ENCODE results near the gene CYFIP2.
"Not testable (repeated sequence)": the region's sequence is repeated elsewhere in the genome, so short reads cannot be mapped to it uniquely, and the experiment has no call there.

Gene CYFIP2

GRCh38 chr5:157265714-157266285 lies at the start of gene CYFIP2:
CYFIP2 (plus strand) TSS chr5:157266123; CDS start chr5:157285362, 19,239 bp downstream.
- peak; percentile 79 for DNase-seq (ENCODE audit: low read depth)

- DNase-seq (ENCODE audit: low read depth): no peak
Measured at GRCh38 chr5:157216391-157217142, 49.4 kb upstream of the CYFIP2 start.

- no peak for DNase-seq (ENCODE audit: low read depth)
Measured at GRCh38 chr5:157217289-157218024, 48.5 kb upstream of the CYFIP2 start.

- DNase-seq (ENCODE audit: low read depth): no peak
Measured at GRCh38 chr5:157219491-157220271, 46.2 kb upstream of the CYFIP2 start.

- no peak for DNase-seq (ENCODE audit: low read depth)
Measured at GRCh38 chr5:157221959-157222358, 44.0 kb upstream of the CYFIP2 start.

GRCh38 chr5:157222506-157223230 lies 43.3 kb upstream of the CYFIP2 start:
- peak; percentile 68 for DNase-seq (ENCODE audit: low read depth)

GRCh38 chr5:157225469-157226422 lies 40.2 kb upstream of the CYFIP2 start:
- DNase-seq (ENCODE audit: low read depth): no peak

GRCh38 chr5:157230610-157231009 lies 35.3 kb upstream of the CYFIP2 start:
- no peak for DNase-seq (ENCODE audit: low read depth)

- DNase-seq (ENCODE audit: low read depth): no peak
Measured at GRCh38 chr5:157232706-157233105, 33.2 kb upstream of the CYFIP2 start.

- DNase-seq (ENCODE audit: low read depth): no peak
Measured at GRCh38 chr5:157233515-157233914, 32.4 kb upstream of the CYFIP2 start.

- no peak for DNase-seq (ENCODE audit: low read depth)
Measured at GRCh38 chr5:157236423-157236822, 29.5 kb upstream of the CYFIP2 start.

GRCh38 chr5:157241483-157241882 lies 24.4 kb upstream of the CYFIP2 start:
- DNase-seq (ENCODE audit: low read depth): no peak

GRCh38 chr5:157244704-157245103 lies 21.2 kb upstream of the CYFIP2 start:
- not testable (repeated sequence) for DNase-seq (ENCODE audit: low read depth)

- no peak for DNase-seq (ENCODE audit: low read depth)
Measured at GRCh38 chr5:157245476-157245875, 20.4 kb upstream of the CYFIP2 start.

- DNase-seq (ENCODE audit: low read depth): no peak
Measured at GRCh38 chr5:157245886-157246285, 20.0 kb upstream of the CYFIP2 start.

- no peak for DNase-seq (ENCODE audit: low read depth)
Measured at GRCh38 chr5:157247267-157247666, 18.7 kb upstream of the CYFIP2 start.

GRCh38 chr5:157248821-157249470 lies 17.0 kb upstream of the CYFIP2 start:
- DNase-seq (ENCODE audit: low read depth): no peak

- DNase-seq (ENCODE audit: low read depth): peak; percentile 47
Measured at GRCh38 chr5:157252711-157253465, 13.0 kb upstream of the CYFIP2 start.

- no peak for DNase-seq (ENCODE audit: low read depth)
Measured at GRCh38 chr5:157253547-157253946, 12.4 kb upstream of the CYFIP2 start.

Measured in activated T-cell treated with anti-CD3 and anti-CD28 coated beads for 24 hours (primary cell).